Daoy (cell line): ENCODE results near the gene WIPF2. TPM values are rescaled to one million over a fixed set of nuclear protein-coding genes. Genes with fewer than 3 reads are reported as not detected.

Experiments used
- DNase-seq: peaks from one replicate; pipeline ENCODE4 v3.0.0-alpha.2; 2015; ENCODE audit warnings: low read depth
- total RNA-seq: library from RNA; depleted of rRNA; stranded (reverse); fragments of >200 nt; shearing (Covaris generic); gene quantifications from 2 replicates; pipeline ENCODE4 v1.2.3, GENCODE V29; 2014

Gene WIPF2
- total RNA-seq, 1 experiment from 2014 or later: 6.3 TPM

DNA sequence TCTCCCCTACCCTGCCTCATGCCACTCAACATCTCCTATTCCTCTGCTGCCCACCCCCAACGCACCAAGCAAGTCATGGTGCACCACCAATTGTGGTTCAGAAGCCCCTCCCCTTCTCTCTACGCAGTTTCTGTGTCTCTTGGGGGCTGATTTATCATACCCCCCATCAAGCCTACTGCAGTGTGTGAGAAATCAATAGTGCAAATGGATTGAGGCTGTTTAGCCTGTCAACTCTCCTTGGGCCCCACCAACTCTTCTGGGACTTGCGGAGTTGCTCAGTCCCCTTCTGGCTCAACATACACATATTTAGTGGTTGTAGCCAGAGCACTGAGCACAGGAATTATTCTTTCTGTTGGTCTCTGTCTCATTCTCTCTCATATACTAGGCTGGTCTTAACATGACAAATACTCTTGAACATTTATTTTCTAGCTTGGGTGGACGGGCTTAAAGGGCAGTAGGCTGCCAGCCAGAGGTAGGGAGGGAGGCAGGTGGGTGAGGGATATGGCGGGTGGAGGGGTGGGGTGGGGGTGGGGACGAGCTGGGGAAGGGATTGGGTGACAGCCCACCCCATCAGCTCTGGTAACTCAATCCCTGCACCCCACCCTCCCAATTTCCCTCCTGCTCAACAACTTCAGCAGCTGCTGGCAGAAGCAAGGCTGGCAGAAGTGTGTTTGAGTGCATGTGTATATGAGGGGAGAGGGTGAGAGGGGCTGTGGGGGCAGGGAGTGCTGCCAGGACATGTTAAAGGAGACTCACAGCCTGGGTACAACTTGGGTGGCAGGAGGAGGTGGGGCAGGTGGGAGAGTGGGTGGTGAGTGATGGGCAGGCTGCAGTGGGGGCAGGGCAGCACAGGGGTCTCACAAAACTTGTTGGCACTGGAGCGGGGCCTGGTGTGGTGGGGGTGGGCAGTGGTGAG is 94.8 kb downstream of the WIPF2 start:
- peak; percentile 52 for DNase-seq

DNA sequence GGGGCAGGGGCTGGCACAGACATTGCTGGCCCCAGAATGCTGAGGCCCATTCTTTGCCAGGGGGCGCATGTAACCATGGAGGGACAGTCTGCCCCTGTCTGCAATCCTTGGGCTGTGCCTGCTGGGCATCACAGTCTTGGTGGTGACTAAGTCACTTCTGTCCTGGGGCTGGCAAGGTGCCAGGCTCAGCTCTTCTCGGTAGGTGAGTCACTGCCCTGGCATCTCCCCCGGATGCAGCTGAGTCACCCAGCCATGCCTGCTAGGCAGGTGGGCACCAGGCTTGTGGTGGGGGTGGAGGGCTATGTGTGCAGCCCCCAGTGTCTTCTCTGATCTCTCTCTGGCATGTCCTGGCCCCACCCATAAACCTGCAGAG is 95.5 kb downstream of the WIPF2 start:
- DNase-seq: peak; percentile 99

DNA sequence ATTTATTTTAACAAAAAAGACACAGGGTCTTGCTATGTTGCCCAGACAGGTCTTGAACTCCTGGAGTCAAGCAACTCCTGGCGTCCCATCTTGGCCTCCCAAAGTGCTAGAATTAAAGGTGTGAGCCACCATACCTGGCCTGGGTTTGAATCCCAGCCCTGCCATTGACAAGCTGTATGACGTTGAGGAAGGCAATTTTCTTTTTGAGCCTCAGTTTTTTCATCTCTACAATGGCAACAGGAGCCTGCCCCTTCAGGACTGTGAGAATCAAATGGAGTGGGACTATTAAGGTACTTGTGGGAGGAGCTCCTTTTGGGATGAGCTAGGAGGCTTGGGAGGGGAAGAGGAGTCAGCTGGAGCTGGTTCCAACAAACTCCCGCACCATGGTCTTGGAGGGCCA is 96.1 kb downstream of the WIPF2 start:
- DNase-seq: no peak

DNA sequence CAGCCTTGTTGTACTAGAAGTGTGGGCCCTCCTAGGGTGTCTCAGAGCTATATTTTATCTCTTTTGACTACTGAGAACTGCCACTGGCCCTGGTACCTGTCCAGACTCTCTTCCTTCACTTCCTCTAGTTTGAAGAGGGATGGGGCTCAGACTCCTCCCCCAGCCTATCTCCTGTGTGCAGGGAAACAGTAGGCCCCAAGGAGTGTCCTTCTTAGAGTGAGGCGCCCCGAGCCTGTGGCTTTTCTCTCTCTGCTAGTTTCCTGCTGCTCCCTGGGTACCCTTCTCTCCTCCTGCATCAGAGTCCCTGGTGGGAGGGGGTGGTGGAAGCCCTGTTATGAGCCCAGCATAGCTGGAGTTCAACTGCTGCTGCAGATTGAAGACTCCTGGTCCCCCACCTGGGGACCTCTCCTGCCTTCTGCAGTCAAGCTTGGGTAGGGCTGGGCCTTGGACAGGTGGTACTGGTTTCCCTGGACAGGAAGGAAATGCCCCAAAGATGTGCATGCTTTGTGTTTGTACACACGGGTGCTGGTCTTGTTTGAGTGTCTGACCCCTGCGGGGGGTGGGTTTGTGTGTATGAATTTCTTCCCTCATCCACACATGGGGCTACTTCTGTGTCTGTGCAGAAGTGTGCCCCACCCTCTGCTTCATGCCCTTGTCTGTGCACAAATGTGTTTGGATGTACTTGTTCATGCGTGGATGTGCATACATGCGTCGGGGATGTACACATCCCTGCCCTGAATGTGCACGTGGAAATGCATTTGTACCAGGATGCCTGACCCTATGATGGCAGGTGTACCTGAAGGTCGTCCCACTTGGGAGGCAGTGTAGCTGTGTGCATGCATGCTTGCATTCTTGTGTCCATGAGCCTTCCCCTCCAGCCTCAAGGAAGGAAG is 96.8 kb downstream of the WIPF2 start:
- DNase-seq: no peak

DNA sequence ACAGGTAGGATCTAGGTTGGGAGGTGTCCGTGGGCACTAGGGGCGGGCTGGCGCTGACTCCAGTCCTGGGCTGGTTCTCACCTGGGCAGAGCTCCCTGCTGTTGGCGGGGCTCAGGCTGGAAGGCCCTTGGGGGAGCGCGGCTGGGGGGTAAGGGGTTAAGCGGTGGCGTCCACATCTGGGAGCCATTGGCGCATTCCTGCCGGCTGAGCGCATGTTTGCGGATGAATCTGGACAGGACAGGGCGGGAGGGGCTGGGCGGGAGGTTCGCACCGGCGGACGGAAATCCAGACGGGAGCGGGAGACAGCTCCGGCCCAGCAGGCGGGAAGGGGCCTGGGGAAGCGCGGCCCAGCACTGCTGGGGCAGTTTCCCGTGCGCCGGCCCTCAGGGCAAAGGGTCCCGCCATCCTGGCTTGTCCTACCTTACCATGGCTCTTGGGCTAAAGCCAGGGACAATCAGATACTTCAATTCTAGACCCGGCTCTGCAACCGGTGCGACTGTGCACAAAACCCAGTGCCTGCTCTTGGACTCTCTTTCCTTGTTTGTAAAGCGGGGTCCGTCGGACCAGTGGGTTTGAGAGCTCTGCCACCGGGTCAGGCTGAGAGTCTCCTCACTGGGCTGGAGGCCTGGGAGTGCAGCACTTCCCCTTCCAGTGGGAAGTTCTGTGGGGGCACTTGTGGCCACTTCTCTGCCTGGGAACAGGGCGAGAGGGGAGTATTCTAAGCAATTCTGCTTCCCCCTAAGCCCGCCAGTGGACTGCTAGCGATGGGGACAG is 97.7 kb downstream of the WIPF2 start:
- DNase-seq: peak; percentile 92

DNA sequence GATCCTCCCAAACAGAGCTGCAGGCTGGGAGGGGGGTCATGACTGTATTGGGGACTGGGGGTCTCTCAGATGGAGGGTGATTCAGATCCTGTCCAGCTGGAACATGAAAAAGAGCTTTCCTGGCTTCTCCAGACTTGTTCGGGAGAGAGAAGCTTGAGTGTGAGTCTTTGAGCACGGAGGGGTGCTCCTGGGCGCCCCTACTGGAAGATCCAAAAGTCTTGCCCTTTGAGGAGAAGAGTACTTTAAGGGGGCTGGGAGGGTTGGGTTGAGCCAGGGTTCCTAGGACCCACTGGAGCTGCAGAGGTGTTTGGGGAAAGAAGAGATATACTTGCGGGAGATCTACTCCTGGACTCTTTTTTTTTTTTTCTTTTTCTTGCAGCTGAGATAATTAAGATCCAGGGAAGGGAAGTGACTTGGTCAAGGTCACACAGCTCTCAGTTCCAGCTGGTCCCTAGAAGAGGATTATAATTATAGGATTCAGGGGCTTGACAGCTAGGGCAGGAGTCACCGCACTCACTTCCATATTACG is 98.3 kb downstream of the WIPF2 start:
- DNase-seq: peak; percentile 77

DNA sequence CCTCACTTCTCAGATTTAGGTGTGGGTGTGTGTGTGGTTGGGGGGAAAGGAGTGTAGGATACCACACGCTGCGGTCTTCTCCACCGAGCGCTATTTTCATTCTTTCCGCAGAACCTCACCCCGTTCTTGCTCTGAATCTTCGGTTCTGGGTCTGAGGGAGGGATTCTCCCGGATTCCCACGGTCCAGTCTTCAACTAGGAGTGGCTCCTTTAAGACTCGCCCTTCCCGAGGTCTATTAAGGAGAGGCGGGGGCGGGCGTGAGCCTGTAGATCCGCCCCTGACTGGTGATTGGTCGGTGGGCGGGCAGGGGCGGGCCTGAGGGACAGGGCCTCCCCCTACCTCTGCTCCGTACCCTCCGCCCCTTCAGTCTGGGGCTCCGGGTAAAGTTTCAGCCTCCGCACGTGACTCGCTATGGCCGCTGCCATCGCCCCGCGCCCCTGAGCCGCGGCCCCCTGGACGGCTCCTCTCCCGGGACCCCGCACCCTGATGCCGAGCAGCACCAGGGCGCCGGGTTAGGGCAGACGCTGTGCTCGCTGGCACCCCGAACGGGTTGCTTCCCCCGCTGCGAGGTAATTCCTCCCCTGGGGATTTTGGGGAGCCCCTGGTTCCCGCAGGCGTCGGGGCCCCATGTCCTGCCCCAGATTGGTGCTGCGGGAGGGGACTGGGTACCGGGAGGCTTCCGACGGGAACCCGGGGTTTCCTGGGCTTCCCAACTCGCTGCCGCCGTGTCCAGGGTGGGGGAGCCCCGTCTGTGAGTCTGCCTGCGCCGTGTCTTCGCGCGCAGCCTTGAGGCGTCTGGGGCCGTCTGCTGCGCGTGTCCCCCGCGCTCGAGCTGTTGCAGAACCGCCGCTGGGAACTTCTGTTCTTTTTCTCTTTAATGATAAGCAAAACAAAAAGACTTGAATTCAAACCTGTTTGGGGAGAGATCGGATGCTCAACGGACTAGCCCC is 99.1 kb downstream of the WIPF2 start:
- peak; percentile 98 for DNase-seq

DNA sequence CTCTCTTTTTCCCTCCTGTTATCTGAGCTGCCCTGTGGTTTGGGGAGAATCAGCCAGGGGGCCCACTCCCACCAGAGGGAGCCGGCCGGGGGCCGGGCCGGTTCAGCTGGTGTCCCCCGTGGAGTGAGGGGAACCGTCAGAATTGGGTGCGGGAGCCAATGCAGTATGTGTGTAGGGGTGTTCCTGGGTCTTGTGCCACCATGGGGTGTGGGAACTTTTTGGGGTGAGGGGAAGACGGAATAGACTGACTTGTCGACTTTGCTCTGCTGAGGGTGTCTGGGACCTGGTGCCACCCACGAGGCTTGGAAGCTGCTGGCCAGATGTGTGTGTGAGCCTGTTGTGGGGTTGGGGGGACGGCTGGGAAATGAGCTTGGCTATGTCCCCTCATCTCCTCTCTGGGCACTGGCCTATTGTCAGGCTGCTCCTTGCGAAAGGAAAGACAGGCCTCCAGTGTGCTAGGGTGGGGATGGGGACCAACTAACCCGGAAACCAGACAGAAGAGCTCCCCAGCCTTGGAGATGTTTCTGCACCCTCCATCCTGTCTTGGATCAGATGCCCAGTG is 99.8 kb downstream of the WIPF2 start:
- no peak for DNase-seq

DNA sequence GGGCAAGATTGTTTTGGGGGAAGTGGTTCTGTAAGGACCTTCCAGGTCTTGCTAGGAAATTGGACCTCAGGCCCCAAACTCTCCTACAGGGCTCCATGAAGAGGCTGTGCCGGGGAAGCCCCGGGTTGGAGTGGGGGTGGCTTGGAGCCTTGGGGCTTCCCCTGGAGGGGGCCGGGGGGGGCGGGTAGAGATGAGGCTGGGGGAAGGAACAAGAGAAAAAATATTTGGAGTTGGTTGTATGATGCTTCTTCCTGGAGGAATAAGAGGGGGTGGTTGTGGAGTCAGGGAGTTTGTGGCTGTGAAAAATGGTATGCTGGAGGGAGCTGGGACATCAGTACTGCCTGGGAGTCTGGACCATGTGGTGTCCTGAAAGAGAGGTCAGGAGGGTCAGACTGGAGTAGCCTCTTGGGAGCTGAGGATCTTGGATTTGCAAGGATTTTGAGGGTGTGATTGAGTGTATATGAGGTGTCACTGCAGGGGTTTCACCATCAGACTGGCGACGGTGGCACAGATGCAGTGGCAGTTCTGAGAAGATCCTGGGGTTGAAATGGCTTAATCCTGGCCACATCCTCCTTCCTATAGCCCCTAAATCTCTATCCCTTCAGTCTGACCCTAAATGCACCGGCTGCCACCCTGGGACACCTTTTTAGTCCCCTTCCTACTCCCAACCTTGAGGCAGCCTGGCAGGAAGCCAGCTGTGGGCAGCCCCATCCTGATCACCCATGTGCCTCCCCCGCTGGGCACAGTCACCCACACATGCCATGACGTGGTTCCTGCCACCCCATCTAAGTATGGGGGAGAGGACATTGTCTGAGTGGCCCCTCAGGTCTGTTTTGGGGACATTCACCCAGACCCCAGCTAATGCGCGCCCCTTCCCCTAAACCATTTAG is 100.8 kb downstream of the WIPF2 start:
- DNase-seq: peak; percentile 61

DNA sequence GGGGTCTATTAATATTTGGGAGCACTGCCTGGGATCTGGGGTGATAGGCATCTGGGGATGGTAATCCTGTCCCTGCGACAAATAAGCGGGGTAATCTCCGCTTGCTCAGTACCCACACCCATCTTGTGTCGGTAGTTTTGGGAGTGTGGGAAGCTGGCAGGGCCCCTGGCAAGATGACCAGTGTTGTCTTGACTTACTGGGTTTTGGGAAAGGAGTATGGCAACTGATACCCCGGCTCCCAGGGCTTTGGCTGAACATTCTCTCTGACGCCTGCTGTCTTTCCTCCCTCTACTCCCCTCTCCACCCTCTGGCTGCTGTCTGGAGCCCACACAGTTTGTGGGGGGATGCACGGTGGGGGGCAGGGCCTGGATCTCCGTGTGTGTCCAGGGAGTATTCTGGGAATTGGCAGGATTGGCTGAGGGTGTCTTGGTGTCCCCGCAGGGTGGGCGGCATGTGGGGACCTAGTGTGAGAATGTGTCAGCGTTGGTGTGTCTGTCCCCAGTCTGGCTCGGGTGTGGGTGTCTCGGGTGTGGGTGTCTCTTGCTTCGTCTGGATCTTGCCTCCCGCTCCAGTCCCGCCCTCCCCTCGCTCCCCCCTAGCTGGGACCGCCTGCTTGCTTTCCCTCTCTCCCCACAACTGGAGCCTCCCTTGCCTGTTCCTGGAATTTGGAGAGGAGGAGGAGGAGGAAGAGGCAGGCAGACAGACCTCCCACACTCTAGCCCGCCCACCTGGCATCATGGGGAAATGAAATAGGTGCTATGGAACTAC is 101.8 kb downstream of the WIPF2 start:
- DNase-seq: peak; percentile 55

DNA sequence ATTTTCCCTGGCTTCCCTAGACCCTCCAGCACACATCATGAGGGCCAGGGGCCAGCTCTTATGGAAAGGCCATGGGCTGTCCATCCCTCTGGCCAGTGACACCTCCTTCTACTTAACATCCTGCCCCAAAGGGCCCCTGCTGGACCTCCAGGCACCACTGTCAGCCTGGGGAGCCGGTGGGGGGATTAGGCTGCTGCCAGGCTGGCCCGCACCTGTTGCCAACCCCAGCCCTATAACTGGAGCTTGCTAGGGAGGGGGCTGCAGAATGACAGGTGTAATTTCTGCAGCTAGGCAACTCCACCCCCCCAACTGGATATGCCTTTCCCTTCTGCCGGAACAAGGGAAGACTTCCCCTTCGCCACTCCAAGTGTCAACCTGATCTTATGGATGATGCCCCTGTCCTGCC is 102.4 kb downstream of the WIPF2 start:
- no peak for DNase-seq

DNA sequence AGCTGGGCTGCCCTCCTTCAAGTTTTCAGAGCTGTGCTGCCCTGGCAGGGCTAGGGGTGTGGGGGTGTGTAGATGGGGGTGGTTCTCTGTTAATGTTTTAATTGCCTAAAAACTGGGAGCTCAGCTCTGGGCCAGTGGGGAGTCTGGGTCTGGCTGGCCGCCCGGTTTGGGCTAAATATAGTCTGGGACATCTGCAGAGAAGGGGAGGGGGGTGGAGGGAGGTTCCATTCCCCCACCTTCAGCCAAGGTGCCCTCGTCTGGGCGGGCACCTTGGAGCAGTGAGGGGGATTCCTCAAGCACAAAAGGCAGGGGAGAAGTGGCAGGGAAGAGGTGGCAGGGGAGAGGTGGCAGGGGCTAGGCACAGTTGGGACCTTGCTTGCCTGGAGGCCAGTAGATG is 102.9 kb downstream of the WIPF2 start:
- DNase-seq: no peak

DNA sequence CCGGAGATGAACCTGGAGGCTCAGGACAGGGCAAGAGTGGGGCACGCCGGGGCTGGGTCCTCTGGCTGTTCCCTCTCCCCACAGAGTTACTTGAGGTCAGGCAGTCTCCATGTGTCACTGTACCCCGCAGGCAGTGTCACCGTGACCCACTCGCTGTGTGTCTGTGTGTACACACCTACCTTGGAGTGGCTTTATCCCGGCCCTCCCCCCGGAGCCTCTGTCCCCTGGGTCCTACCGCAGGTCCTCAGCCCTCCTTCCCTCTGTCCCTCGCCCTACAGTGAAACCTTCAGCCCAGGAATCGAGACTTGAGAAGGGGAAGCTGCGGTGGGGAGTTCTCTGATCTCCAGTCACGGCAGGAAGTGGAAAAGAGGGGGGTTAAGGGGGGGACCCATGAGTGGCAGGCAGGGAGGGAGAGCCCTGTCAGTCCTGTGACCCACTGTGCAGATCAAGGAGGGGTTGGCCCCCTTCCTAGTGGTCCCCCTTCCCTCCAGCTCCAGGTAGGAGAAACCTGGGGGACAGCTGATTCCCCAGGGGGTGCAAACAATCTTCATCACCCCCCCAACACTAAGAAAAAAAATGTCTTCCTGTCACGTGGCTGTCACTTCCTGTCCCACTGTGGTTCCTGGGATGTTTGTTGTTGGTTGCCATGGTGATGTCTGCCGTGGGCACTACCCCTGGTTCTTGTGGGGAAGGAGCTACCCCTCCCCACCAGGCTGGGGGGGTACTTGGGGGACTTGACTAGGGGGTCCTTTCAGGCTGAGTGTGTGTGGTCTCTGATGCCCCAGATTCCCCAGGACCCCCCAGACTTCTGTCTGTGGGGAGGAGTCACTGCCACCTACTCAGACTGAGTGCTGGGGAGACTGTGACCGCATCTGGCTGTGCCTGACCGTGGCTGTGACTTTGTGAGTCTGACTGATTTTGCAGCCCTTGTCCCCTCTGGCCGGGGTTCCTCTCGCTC is 103.5 kb downstream of the WIPF2 start:
- DNase-seq: peak; percentile 91

DNA sequence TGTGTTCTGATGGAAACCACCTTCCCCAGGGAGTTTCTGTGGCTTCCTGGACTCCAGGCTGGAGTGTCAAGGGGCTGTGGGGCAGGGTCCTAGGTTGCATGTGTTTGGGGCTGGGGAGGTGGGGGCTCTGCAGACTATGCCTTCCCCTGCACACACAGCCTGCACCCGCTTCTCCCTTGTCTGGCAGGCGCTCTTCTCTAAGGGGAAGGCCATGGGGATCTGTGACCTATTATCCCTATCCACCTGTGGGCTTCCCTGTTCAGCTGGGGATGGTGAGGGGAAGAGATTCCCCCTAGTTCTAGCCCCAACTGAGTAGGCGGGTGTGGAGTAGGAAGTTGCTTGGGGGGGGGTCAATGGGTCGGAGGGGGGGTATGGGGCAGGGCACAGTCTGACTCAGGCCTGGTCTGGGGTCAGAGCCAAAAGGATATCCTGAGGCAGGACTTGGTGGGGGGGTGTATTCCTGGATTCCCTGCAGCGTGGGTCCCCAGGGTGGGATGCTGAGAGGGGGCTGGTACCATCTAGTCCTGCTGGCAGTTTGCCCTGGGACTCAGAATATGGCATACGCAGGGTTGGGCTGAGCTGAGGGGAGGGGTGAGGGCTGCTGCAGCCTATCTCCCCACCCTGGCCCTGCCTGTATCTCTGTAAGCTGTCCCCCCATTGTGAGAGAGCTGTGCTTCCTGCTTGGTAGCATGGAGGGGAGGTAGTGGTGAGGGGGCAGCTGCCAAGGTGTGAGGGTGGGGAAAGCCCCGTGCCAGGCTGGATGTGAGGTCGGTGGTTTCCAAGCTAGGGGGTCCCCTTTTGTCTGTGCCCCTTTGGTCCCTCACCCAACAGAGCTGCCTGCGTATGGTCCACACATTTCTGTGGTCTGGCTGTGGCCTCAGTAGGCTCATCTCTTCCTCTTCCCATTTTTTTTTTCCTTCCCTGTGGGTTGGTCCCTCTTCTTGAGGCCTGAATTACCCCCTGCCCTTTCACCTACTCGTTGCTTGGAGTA is 104.6 kb downstream of the WIPF2 start:
- DNase-seq: peak; percentile 64

DNA sequence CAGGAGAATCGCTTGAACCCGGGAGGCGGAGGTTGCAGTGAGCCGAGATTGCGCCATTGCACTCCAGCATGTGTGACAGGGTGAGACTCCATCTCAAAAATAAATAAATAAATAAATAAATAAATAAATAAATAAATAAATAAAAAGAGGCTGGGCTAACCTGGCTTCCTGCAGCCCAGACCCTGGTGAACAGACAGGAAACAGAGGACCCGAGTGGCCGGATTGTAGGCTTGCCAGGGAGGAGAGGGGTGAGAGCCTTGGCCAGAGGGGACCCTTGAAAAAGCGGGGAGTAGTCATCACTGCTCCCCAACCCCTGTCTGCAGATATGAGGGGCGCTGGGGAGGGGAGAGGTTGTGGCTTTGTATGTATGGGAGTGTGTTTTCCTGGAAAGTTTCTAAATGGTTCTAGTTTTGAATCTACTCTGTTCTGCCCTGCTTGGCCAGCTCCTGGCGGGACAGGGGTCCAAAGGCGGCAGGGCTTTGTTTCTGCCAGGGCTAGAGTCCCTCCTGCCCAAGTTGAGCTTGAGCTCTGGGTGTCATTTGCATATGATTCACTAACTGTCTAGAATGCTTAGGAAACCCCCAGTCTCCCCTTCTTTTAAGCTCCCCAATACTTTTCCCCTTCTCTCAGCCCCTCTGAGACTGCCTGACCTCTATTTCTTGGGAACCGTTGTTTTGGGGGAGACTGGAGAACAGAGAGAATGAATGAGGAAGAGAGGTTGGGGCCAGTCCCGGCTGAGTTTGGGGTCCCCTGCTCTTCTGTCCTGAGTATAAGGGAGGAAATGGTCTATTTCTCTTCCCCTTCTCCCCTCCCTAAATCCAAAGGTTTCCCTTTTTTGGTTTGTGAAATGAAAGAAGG is 106.3 kb downstream of the WIPF2 start:
- no peak for DNase-seq
